ENCODE results near the gene PLEKHA7. TPM values are rescaled to one million over a fixed set of nuclear protein-coding genes. Genes with fewer than 3 reads are reported as not detected.

The PLEKHA7 gene
- total RNA-seq, 1 experiment from 2014 or later: 7.2 TPM

- TF ChIP-seq FOSL1 (IDR thresholded peaks at IDR 0.05; ENCODE audit: low read depth): no peak
- TF ChIP-seq EZH2 (IDR thresholded peaks at IDR 0.05): no peak
Measured at GRCh38 chr11:16883174-16883573, 131.0 kb downstream of the PLEKHA7 start (continued).

- no peak overlapping the region for H3K9ac ChIP-seq (ENCODE audit: low read length)
- H3K9me2 ChIP-seq (ENCODE audit: insufficient read depth): no peaks in the 10 kb centered on the region
- no peaks in the 10 kb centered on the region for H3K79me2 ChIP-seq (ENCODE audit: insufficient read depth, low read length)
- no TSS peak for BruUV-seq (replicated peaks)
- H2AFZ ChIP-seq (ENCODE audit: low read depth, low read length, poor library complexity, severe bottlenecking): no peak overlapping the region
- H3K27me3 ChIP-seq (ENCODE audit: insufficient read depth, low read length): no peaks in the 10 kb centered on the region
- POLR2A ChIA-PET: no interaction called here
- no peaks in the 10 kb centered on the region for H3K36me3 ChIP-seq (ENCODE audit: control insufficient read depth in 1 of 2, insufficient read depth in 2 of 2, low read length in 2 of 2)
- ATAC-seq: no peak
- TF ChIP-seq POLR2A (IDR thresholded peaks at IDR 0.05; ENCODE audit: borderline replicate concordance, extremely low read depth, insufficient read depth, insufficient read length): no peak
- no peak for TF ChIP-seq CBX3 (IDR thresholded peaks at IDR 0.05; ENCODE audit: low read depth)
- TF ChIP-seq CTCF (IDR thresholded peaks at IDR 0.05 in 2 of 3, conservative IDR thresholded peaks at IDR 0.05 in 1 of 3; ENCODE audit: borderline replicate concordance in 1 of 3, insufficient read depth in 1 of 3, low read depth in 2 of 3, low read length in 2 of 3): no peak
- TF ChIP-seq CEBPB (IDR thresholded peaks at IDR 0.05; ENCODE audit: low read depth): no peak
- TF ChIP-seq ATF3 (IDR thresholded peaks at IDR 0.05): no peak
- no peak for TF ChIP-seq EGR1 (IDR thresholded peaks at IDR 0.05; ENCODE audit: low read depth)
- no peak for TF ChIP-seq EZH2 (IDR thresholded peaks at IDR 0.05)
- TF ChIP-seq SP1 (IDR thresholded peaks at IDR 0.05; ENCODE audit: low read depth): no peak
- no peak for TF ChIP-seq ELF1 (IDR thresholded peaks at IDR 0.05; ENCODE audit: borderline replicate concordance, low read depth)
- no peak for TF ChIP-seq ZFX (IDR thresholded peaks at IDR 0.05)
- TF ChIP-seq ZBTB33 (IDR thresholded peaks at IDR 0.05; ENCODE audit: extremely low read depth, insufficient replicate concordance, low read length): no peak
- no peak for TF ChIP-seq YY1 (IDR thresholded peaks at IDR 0.05; ENCODE audit: extremely low read depth, insufficient replicate concordance, low read depth, low read length)
- peak overlapping the region; percentile 40 for H3K4me2 ChIP-seq (ENCODE audit: low read length)
- RAD21 ChIA-PET (ENCODE audit: low non-redundant PET in 1 of 2, low total read pairs in 2 of 2, uncharacterized antibody in 2 of 2, unreplicated experiment in 2 of 2): no interaction called here
- DNase-seq (ENCODE audit: low read depth, low spot score): no peak
- no peaks in the 10 kb centered on the region for H4K20me1 ChIP-seq (ENCODE audit: insufficient read depth)
- CTCF ChIA-PET: interaction anchor here (1.2 to 1.9 kb wide), 2 partner anchors 61 to 90 kb away, joined by 3 to 21 read pairs; no protein-coding TSS in a partner anchor
- intact Hi-C loops (cut with micrococcal nuclease): no loop called here
- H3K27ac ChIP-seq (ENCODE audit: low read depth, low read length): no peak overlapping the region
- no peak overlapping the region for H3K4me3 ChIP-seq (replicated peaks in 1 of 2; ENCODE audit: low read depth in 1 of 2, low read length in 2 of 2)
- H3K4me1 ChIP-seq (ENCODE audit: control insufficient read depth in 1 of 2, insufficient read depth in 2 of 2, low read length in 2 of 2): peaks cover 5 to 20% of the 10 kb centered on the region in 2 experiments; a peak in 3 of 4 replicates
- no peaks in the 10 kb centered on the region for H3K9me3 ChIP-seq (ENCODE audit: control insufficient read depth in 1 of 2, insufficient read depth in 1 of 2, low read depth in 1 of 2, low read length in 2 of 2)
Measured at GRCh38 chr11:16881766-16882165, 132.4 kb downstream of the PLEKHA7 start.
